SK-N-SH (cell line): ENCODE data around the gene MVD.

Source experiments
- EP300 ChIP-seq, 2 experiments: IDR thresholded peaks; 2 replicates each; pipeline versions ENCODE4 v1.4.0 to v1.6.1; 2012; ENCODE audit warnings: borderline replicate concordance in 1 of 2, low read depth in 1 of 2, low read length in 1 of 2
- EZH2phosphoT487 ChIP-seq: fragments of 200-600 bp; sonication (generic); IDR thresholded peaks from 2 replicates; pipeline ENCODE4 v1.6.1; 2017; ENCODE audit warnings: low read depth, mixed run types, mild to moderate bottlenecking, antibody characterized with exemption, moderate library complexity, borderline replicate concordance
- MXI1 ChIP-seq: IDR thresholded peaks from 2 replicates; pipeline ENCODE4 v1.6.1; 2012; ENCODE audit warnings: mild to moderate bottlenecking, low read depth, low read length, improper control_type of control experiment
- RAD21 ChIP-seq: IDR thresholded peaks from 2 replicates; pipeline ENCODE4 v1.6.1; 2012; ENCODE audit warnings: mild to moderate bottlenecking, low read length
- REST ChIP-seq: IDR thresholded peaks from 2 replicates; pipeline ENCODE4 v1.6.1; 2012; ENCODE audit warnings: mild to moderate bottlenecking, low read depth, low read length, moderate library complexity
- SIN3A ChIP-seq: IDR thresholded peaks from 2 replicates; pipeline ENCODE4 v1.6.1; 2012; ENCODE audit warnings: low read depth, mild to moderate bottlenecking, low read length, moderate library complexity, borderline replicate concordance
- SMC3 ChIP-seq: IDR thresholded peaks from 2 replicates; pipeline ENCODE4 v1.6.1; 2012; ENCODE audit warnings: low read depth, low read length, improper control_type of control experiment
- YY1 ChIP-seq: IDR thresholded peaks from 2 replicates; pipeline ENCODE4 v1.4.0; 2012; ENCODE audit warnings: low read depth, mild to moderate bottlenecking
- TF ChIP-seq, protein P1 (sequence below): fragments of 200-600 bp; sonication (generic); IDR thresholded peaks from 2 replicates; pipeline ENCODE4 v1.6.1; 2017; ENCODE audit warnings: antibody characterized with exemption, mild to moderate bottlenecking, moderate library complexity
- TF ChIP-seq, protein P2 (sequence below): IDR thresholded peaks from 2 replicates; pipeline ENCODE4 v1.4.0; 2012; ENCODE audit warnings: low read depth, borderline replicate concordance

DNA sequence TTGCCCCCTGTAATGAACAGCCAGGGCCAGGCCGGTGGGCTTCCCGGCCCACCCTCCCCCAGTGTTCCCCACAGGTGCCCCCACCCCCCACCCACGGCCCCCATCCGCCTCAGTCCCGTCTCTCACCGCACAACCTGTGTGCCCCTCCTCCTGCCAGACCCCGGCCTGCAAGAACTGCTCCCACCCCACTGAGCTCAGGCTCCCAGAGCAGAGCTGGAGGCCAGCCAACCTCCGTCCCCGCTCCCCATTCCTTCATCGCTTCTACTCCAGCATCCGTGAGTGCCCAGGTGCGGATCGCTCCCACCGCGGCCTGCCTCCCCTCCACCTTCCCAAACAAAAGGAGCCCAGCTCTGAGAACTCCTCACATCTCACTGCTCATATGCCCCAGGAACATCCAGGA is 4.2 kb downstream of the MVD start:
- TF ChIP-seq SIN3A (no peak), EP300 (IDR thresholded peaks at IDR 0.05; ENCODE audit: borderline replicate concordance in 1 of 2, low read depth in 1 of 2, low read length in 1 of 2) (no peak), YY1 (no peak), REST (no peak), EZH2phosphoT487 (no peak), RAD21 (no peak), MXI1 (no peak), SMC3 (no peak)
- TF ChIP-seq, protein P1, sequence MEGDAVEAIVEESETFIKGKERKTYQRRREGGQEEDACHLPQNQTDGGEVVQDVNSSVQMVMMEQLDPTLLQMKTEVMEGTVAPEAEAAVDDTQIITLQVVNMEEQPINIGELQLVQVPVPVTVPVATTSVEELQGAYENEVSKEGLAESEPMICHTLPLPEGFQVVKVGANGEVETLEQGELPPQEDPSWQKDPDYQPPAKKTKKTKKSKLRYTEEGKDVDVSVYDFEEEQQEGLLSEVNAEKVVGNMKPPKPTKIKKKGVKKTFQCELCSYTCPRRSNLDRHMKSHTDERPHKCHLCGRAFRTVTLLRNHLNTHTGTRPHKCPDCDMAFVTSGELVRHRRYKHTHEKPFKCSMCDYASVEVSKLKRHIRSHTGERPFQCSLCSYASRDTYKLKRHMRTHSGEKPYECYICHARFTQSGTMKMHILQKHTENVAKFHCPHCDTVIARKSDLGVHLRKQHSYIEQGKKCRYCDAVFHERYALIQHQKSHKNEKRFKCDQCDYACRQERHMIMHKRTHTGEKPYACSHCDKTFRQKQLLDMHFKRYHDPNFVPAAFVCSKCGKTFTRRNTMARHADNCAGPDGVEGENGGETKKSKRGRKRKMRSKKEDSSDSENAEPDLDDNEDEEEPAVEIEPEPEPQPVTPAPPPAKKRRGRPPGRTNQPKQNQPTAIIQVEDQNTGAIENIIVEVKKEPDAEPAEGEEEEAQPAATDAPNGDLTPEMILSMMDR, result no peak
- TF ChIP-seq, protein P2, sequence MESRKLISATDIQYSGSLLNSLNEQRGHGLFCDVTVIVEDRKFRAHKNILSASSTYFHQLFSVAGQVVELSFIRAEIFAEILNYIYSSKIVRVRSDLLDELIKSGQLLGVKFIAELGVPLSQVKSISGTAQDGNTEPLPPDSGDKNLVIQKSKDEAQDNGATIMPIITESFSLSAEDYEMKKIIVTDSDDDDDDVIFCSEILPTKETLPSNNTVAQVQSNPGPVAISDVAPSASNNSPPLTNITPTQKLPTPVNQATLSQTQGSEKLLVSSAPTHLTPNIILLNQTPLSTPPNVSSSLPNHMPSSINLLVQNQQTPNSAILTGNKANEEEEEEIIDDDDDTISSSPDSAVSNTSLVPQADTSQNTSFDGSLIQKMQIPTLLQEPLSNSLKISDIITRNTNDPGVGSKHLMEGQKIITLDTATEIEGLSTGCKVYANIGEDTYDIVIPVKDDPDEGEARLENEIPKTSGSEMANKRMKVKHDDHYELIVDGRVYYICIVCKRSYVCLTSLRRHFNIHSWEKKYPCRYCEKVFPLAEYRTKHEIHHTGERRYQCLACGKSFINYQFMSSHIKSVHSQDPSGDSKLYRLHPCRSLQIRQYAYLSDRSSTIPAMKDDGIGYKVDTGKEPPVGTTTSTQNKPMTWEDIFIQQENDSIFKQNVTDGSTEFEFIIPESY, result no peak
